ENCODE results near the gene PCDHB12. TPM values are rescaled to one million over a fixed set of nuclear protein-coding genes. Genes with fewer than 3 reads are reported as not detected.
"Not testable (repeated sequence)": the region's sequence is repeated elsewhere in the genome, so short reads cannot be mapped to it uniquely, and the experiment has no call there.

PCDHB12 gene
- total RNA-seq, 1 experiment from 2014 or later = not detected

DNA sequence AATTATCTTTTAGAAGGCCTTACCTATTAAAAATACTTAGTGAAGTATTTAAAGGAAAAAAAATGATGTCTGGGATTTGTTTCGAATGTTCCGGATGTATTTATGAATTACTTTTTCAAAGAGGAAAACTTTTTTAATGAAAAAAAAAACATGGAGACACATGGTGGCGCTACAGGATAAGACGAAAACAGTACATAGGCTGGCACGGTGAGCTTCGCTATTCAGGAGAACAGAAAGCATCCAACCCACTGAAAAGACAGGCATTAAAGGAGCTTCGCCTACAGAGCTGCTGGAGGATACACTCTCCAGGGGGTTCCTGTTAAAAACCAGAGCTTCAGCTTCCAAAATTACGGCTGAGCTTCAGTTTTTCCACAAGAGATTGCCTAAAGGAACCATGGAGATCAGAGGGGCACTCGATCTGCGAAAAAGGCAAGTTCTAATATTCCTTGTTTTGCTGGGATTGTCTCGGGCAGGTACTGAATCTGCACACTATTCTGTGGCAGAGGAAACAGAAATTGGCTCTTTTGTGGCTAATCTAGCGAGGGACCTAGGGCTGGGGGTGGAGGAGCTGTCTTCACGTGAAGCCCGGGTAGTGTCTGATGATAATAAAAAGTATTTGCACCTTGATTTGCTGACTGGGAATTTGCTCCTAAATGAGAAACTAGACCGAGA, 14.7 kb downstream of the PCDHB12 start, which contains the start of gene PCDHB14:
Gene PCDHB14, plus strand, starts transcription at position 232 of the 672 bp plus-strand sequence. Its CDS starts 163 bp downstream, at position 395.
- H3K4me1 Mint-ChIP-seq (ENCODE audit: low read depth, unreplicated experiment) = no peaks in the 10 kb centered on the region
- H3K4me3 Mint-ChIP-seq (ENCODE audit: unreplicated experiment) = peak within 1 kb of the TSS; percentile 58
- H3K27me3 Mint-ChIP-seq (ENCODE audit: insufficient read depth, unreplicated experiment) = no peaks in the 10 kb centered on the region
- no peaks in the 10 kb centered on the region for H3K36me3 Mint-ChIP-seq (ENCODE audit: insufficient read depth, unreplicated experiment)
- no peaks in the 10 kb centered on the region for H3K27me3 ChIP-seq (replicated peaks; ENCODE audit: control insufficient read depth, insufficient read depth, low read length)
- POLR2A ChIA-PET = interaction anchor here (0.9 kb wide), 1 partner anchor 97 kb away, joined by 3 read pairs; no protein-coding TSS in a partner anchor
- H3K4me1 ChIP-seq = no peaks in the 10 kb centered on the region
- peak within 1 kb of the TSS; percentile 32 for H3K4me3 ChIP-seq (ENCODE audit: low read depth, low read length)
- intact Hi-C loops (cut with micrococcal nuclease; ENCODE audit: unreplicated experiment) = loop anchor here (1.0 kb wide), 3 partner anchors 302 to 341 kb away; no protein-coding TSS in a partner anchor
- H3K9me3 ChIP-seq = peaks cover 5% of the 10 kb centered on the region; the same call in 1 of the 2 replicates
- DNase-seq = peak in 1 of 2 experiments; percentile 28
- TF ChIP-seq, protein P1, sequence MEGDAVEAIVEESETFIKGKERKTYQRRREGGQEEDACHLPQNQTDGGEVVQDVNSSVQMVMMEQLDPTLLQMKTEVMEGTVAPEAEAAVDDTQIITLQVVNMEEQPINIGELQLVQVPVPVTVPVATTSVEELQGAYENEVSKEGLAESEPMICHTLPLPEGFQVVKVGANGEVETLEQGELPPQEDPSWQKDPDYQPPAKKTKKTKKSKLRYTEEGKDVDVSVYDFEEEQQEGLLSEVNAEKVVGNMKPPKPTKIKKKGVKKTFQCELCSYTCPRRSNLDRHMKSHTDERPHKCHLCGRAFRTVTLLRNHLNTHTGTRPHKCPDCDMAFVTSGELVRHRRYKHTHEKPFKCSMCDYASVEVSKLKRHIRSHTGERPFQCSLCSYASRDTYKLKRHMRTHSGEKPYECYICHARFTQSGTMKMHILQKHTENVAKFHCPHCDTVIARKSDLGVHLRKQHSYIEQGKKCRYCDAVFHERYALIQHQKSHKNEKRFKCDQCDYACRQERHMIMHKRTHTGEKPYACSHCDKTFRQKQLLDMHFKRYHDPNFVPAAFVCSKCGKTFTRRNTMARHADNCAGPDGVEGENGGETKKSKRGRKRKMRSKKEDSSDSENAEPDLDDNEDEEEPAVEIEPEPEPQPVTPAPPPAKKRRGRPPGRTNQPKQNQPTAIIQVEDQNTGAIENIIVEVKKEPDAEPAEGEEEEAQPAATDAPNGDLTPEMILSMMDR (IDR thresholded peaks at IDR 0.05; ENCODE audit: insufficient read depth in 1 of 2, low read depth in 1 of 2, low read length in 1 of 2, severe bottlenecking in 1 of 2, unreplicated experiment in 1 of 2) = peak; percentile 21 to 29
- H3K36me3 ChIP-seq (ENCODE audit: control insufficient read depth, insufficient read depth, low read length) = no peaks in the 10 kb centered on the region
- H3K9me3 Mint-ChIP-seq (ENCODE audit: unreplicated experiment) = peaks cover 39% of the 10 kb centered on the region
- no peak within 1 kb of the TSS for H3K27ac Mint-ChIP-seq (ENCODE audit: unreplicated experiment)
- CTCF ChIA-PET = interaction anchor here (0.6 to 1.5 kb wide), 7 partner anchors 97 to 369 kb away, joined by 4 to 11 read pairs (median 5); partner anchors contain the start of genes PCDHGA10, PCDHGB5 and TAF7
- no TSS peak for BruUV-seq (replicated peaks)

DNA sequence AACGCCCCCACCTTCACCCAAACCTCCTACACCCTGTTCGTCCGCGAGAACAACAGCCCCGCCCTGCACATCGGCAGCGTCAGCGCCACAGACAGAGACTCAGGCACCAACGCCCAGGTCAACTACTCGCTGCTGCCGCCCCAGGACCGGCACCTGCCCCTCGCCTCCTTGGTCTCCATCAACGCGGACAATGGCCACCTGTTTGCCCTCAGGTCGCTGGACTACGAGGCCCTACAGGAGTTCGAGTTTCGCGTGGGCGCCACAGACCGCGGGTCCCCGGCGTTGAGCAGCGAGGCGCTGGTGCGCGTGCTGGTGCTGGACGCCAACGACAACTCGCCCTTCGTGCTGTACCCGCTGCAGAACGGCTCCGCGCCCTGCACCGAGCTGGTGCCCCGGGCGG, 16.3 kb downstream of the PCDHB12 start:
- H3K27me3 Mint-ChIP-seq (ENCODE audit: insufficient read depth, unreplicated experiment); H3K4me3 ChIP-seq (ENCODE audit: low read depth, low read length); H3K27me3 ChIP-seq (replicated peaks; ENCODE audit: control insufficient read depth, insufficient read depth, low read length); H3K36me3 Mint-ChIP-seq (ENCODE audit: insufficient read depth, unreplicated experiment); intact Hi-C loops (cut with micrococcal nuclease; ENCODE audit: unreplicated experiment); H3K27ac Mint-ChIP-seq (ENCODE audit: unreplicated experiment); BruUV-seq (replicated peaks); H3K4me3 Mint-ChIP-seq (ENCODE audit: unreplicated experiment); H3K4me1 Mint-ChIP-seq (ENCODE audit: low read depth, unreplicated experiment); H3K4me1 ChIP-seq; POLR2A ChIA-PET; H3K9me3 ChIP-seq; H3K36me3 ChIP-seq (ENCODE audit: control insufficient read depth, insufficient read depth, low read length); CTCF ChIA-PET; DNase-seq: not testable (repeated sequence)
- peaks cover 40% of the 10 kb centered on the region for H3K9me3 Mint-ChIP-seq (ENCODE audit: unreplicated experiment)

DNA sequence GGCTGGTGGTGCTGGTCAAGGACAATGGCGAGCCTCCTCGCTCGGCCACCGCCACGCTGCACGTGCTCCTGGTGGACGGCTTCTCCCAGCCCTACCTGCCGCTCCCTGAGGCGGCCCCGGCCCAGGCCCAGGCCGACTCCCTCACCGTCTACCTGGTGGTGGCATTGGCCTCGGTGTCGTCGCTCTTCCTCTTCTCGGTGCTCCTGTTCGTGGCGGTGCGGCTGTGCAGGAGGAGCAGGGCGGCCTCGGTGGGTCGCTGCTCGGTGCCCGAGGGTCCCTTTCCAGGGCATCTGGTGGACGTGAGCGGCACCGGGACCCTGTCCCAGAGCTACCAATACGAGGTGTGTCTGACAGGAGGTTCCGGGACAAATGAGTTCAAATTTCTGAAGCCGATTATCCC, 16.9 kb downstream of the PCDHB12 start:
- H3K9me3 Mint-ChIP-seq (ENCODE audit: unreplicated experiment) = peaks cover 34% of the 10 kb centered on the region
- H3K4me3 ChIP-seq (ENCODE audit: low read depth, low read length); H3K27me3 Mint-ChIP-seq (ENCODE audit: insufficient read depth, unreplicated experiment); H3K9me3 ChIP-seq; CTCF ChIA-PET; BruUV-seq (replicated peaks); H3K4me1 Mint-ChIP-seq (ENCODE audit: low read depth, unreplicated experiment); POLR2A ChIA-PET; H3K27ac Mint-ChIP-seq (ENCODE audit: unreplicated experiment); DNase-seq; H3K4me1 ChIP-seq; H3K36me3 ChIP-seq (ENCODE audit: control insufficient read depth, insufficient read depth, low read length); H3K27me3 ChIP-seq (replicated peaks; ENCODE audit: control insufficient read depth, insufficient read depth, low read length); H3K36me3 Mint-ChIP-seq (ENCODE audit: insufficient read depth, unreplicated experiment); H3K4me3 Mint-ChIP-seq (ENCODE audit: unreplicated experiment); intact Hi-C loops (cut with micrococcal nuclease; ENCODE audit: unreplicated experiment): not testable (repeated sequence)

DNA sequence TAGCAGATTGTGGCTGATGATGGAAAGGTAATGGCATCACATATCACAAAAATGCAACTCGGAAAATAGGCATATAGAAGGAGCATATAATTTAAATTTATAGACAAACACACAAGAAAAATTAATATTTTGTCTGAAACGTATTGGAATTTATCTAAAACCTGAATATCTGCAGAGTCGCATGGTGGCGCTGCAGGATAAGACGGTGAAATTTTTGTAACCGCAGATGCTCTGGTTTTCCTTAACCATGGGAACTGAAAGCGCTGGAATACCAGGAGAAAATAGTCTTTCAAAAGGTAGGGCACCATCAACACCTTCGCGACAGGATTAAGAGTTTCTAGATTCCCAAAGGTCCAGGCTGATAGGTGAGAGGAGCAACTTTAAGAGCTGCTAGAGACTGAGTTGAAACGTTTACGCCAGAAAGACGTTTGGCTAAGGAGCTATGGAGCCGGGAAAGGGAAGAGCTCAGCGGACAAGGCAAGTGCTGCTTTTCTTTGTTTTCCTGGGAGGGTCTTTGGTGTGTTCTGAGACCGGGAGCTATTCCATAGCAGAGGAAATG, 25.7 kb downstream of the PCDHB12 start:
- H3K9me3 Mint-ChIP-seq (ENCODE audit: unreplicated experiment) = peaks cover 37% of the 10 kb centered on the region
- H3K27ac Mint-ChIP-seq (ENCODE audit: unreplicated experiment) = no peak overlapping the region
- no peaks in the 10 kb centered on the region for H3K27me3 ChIP-seq (replicated peaks; ENCODE audit: control insufficient read depth, insufficient read depth, low read length)
- DNase-seq = no peak
- H3K27me3 Mint-ChIP-seq (ENCODE audit: insufficient read depth, unreplicated experiment) = no peaks in the 10 kb centered on the region
- no TSS peak for BruUV-seq (replicated peaks)
- no peak overlapping the region for H3K4me3 ChIP-seq (ENCODE audit: low read depth, low read length)
- H3K36me3 Mint-ChIP-seq (ENCODE audit: insufficient read depth, unreplicated experiment) = no peaks in the 10 kb centered on the region
- TF ChIP-seq, protein P1 (IDR thresholded peaks at IDR 0.05; ENCODE audit: insufficient read depth in 1 of 2, low read depth in 1 of 2, low read length in 1 of 2, severe bottlenecking in 1 of 2, unreplicated experiment in 1 of 2) = no peak
- H3K9me3 ChIP-seq = no peaks in the 10 kb centered on the region; the same call in 1 of the 2 replicates
- no peaks in the 10 kb centered on the region for H3K4me1 ChIP-seq
- H3K36me3 ChIP-seq (ENCODE audit: control insufficient read depth, insufficient read depth, low read length) = no peaks in the 10 kb centered on the region
- CTCF ChIA-PET = no interaction called here
- H3K4me1 Mint-ChIP-seq (ENCODE audit: low read depth, unreplicated experiment) = no peaks in the 10 kb centered on the region
- no peak overlapping the region for H3K4me3 Mint-ChIP-seq (ENCODE audit: unreplicated experiment)
- POLR2A ChIA-PET = no interaction called here
- intact Hi-C loops (cut with micrococcal nuclease; ENCODE audit: unreplicated experiment) = no loop called here

DNA sequence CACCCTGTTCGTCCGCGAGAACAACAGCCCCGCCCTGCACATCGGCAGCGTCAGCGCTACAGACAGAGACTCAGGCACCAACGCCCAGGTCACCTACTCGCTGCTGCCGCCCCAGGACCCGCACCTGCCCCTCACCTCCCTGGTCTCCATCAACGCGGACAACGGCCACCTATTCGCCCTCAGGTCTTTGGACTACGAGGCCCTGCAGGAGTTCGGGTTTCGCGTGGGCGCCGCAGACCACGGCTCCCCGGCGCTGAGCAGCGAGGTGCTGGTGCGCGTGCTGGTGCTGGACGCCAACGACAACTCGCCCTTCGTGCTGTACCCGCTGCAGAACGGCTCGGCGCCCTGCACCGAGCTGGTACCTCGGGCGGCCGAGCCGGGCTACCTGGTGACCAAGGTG, 27.4 kb downstream of the PCDHB12 start:
- H3K36me3 ChIP-seq (ENCODE audit: control insufficient read depth, insufficient read depth, low read length); H3K27ac Mint-ChIP-seq (ENCODE audit: unreplicated experiment); POLR2A ChIA-PET; CTCF ChIA-PET; intact Hi-C loops (cut with micrococcal nuclease; ENCODE audit: unreplicated experiment); H3K27me3 ChIP-seq (replicated peaks; ENCODE audit: control insufficient read depth, insufficient read depth, low read length); H3K9me3 ChIP-seq; H3K36me3 Mint-ChIP-seq (ENCODE audit: insufficient read depth, unreplicated experiment); H3K4me1 Mint-ChIP-seq (ENCODE audit: low read depth, unreplicated experiment); H3K27me3 Mint-ChIP-seq (ENCODE audit: insufficient read depth, unreplicated experiment); BruUV-seq (replicated peaks); H3K4me1 ChIP-seq; DNase-seq; H3K4me3 ChIP-seq (ENCODE audit: low read depth, low read length); H3K4me3 Mint-ChIP-seq (ENCODE audit: unreplicated experiment): not testable (repeated sequence)
- H3K9me3 Mint-ChIP-seq (ENCODE audit: unreplicated experiment) = peaks cover 54% of the 10 kb centered on the region

Data from Caco-2 (cell line).